Lower leg skin (tissue), 4 donors: ENCODE results near the gene APP. TPM values are rescaled to one million over a fixed set of nuclear protein-coding genes. Genes with fewer than 3 reads are reported as not detected.

ENCODE experiments used
- DNase-seq, 2 donors: peaks; one replicate each; pipeline ENCODE4 v3.0.0-alpha.2; 2019; ENCODE audit warnings: low spot score in 2 of 2
- H3K4me3 ChIP-seq: fragments of 200-600 bp; sonication (generic); 2 replicates; pipeline ENCODE4 v1.5.1; 2017; ENCODE audit warnings: mild to moderate bottlenecking, low read depth; ENCODE audit not compliant: poor library complexity, severe bottlenecking
- CTCF ChIP-seq, 3 donors: fragments of 450-650 bp; IDR thresholded peaks; one replicate each; pipeline ENCODE4 v1.5.1; 2016; ENCODE audit warnings: antibody characterized with exemption in 3 of 3, mild to moderate bottlenecking in 3 of 3, moderate library complexity in 2 of 3
- POLR2A ChIP-seq, 2 donors: fragments of 450-650 bp; IDR thresholded peaks; one replicate each; pipeline ENCODE4 v1.6.1; 2016 to 2017; ENCODE audit warnings: antibody characterized with exemption in 2 of 2, mild to moderate bottlenecking in 1 of 2, moderate library complexity in 1 of 2
- WGBS, 2 donors: methylation state at CpG; one replicate each; pipeline ENCODE4 v1.1.5; 2018; 5-methylcytosine and 5-hydroxymethylcytosine counted together
- intact Hi-C: fragments of 100-400 bp; cut with DNase I; formaldehyde crosslinking; loops from one replicate; pipeline ENCODE4 v1.15.0; 2023; ENCODE audit warnings: low total_unique reads
- total RNA-seq, 4 donors: library from RNA; depleted of rRNA; stranded (reverse); fragments of >200 nt; gene quantifications; one replicate each; pipeline ENCODE4 v1.1.0, GENCODE V29; 2016

APP gene
- total RNA-seq, 4 donors from 2014 or later = 240 to 403 (median 331) TPM

GRCh38 chr21:25859235-25859929 is 311.2 kb downstream of the APP start:
- WGBS, 2 donors = 64 to 69% methylated on average over 5 of the region's 5 CpGs
- no peak for TF ChIP-seq CTCF (IDR thresholded peaks at IDR 0.05)
- no peak for TF ChIP-seq POLR2A (IDR thresholded peaks at IDR 0.05)

GRCh38 chr21:25858325-25858724 is 312.2 kb downstream of the APP start:
- H3K4me3 ChIP-seq = no peak overlapping the region
- no peak for TF ChIP-seq CTCF (IDR thresholded peaks at IDR 0.05)
- no peak for TF ChIP-seq POLR2A (IDR thresholded peaks at IDR 0.05)
- 75 to 79% methylated on average over 3 of the region's 3 CpGs for WGBS, 2 donors
- no peak for DNase-seq
- intact Hi-C loops = no loop called here

More at GRCh38 chr21:25859235-25859929, 311.2 kb downstream of the APP start:
- no peak for DNase-seq
- H3K4me3 ChIP-seq = no peak overlapping the region
- intact Hi-C loops = no loop called here

GRCh38 chr21:25857308-25858074 is 313.1 kb downstream of the APP start:
- no peak for DNase-seq
- 62 to 63% methylated on average over 6 of the region's 6 CpGs for WGBS, 2 donors
- TF ChIP-seq CTCF (IDR thresholded peaks at IDR 0.05) = no peak
- TF ChIP-seq POLR2A (IDR thresholded peaks at IDR 0.05) = no peak
- intact Hi-C loops = no loop called here
- no peak overlapping the region for H3K4me3 ChIP-seq

GRCh38 chr21:25855576-25855975 is 315.0 kb downstream of the APP start:
- no peak for DNase-seq
- TF ChIP-seq CTCF (IDR thresholded peaks at IDR 0.05) (no peak), POLR2A (IDR thresholded peaks at IDR 0.05) (no peak)
- intact Hi-C loops = no loop called here
- WGBS, 2 donors = 76 to 77% methylated on average over 5 of the region's 5 CpGs
- H3K4me3 ChIP-seq = no peak overlapping the region

- intact Hi-C loops = no loop called here
- TF ChIP-seq POLR2A (IDR thresholded peaks at IDR 0.05) (no peak), CTCF (IDR thresholded peaks at IDR 0.05) (no peak)
- no peak overlapping the region for H3K4me3 ChIP-seq
- no peak for DNase-seq
- WGBS, 2 donors = 45 to 67% methylated on average over 1 of the region's 1 CpG
These were observed 320.3 kb downstream of the APP start for GRCh38 chr21:25850126-25850842.
